Limb (tissue), 2 donors: ENCODE measurements around the gene CPLX1.
"Not testable (repeated sequence)": the region's sequence is repeated elsewhere in the genome, so short reads cannot be mapped to it uniquely, and the experiment has no call there.

Experiments used
- DNase-seq, 2 donors: peaks; one replicate each; pipeline ENCODE4 v3.0.0-alpha.2; 2016; ENCODE audit errors: extremely low spot score in 2 of 2

Gene CPLX1

DNA sequence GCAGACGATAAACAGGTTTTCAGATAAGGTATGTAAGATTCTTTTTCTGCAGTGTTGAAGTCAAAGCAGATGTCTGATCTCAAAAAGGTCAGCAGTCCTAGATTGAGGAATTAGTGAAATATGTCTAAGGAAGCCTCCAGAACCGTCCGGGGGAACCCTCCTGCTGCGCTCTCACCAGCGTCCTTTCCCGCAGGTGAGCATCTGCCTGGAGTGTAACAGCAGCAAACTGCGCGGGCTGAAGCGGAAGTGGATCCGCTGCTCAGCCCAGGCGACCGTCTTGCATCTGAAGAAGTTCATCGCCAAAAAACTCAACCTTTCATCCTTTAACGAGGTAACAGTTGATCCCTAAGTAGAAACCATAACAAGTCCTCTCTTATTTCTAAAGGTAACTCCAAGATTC is 64.8 kb downstream of the CPLX1 start:
- no peak for DNase-seq

DNA sequence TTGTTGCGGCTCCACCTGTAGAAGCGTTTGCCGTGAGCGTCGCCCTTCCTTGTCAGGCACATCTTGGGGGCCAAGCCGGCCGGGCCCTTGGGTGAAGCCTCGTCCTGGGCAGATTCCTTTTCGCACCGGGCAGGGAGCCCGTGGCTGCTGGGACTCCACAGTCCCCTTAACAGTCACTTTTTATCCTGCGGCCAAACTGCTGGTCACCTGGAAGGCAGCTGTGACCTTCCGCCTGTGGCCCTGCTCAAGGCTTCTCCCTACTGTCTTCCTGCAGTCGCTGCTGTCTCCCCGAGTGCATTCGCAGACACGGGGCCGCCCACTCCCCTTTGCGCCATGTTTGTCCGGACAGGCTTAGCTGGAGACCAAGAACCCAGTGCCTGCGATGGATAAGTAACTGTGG is 65.3 kb downstream of the CPLX1 start:
- no peak for DNase-seq

DNA sequence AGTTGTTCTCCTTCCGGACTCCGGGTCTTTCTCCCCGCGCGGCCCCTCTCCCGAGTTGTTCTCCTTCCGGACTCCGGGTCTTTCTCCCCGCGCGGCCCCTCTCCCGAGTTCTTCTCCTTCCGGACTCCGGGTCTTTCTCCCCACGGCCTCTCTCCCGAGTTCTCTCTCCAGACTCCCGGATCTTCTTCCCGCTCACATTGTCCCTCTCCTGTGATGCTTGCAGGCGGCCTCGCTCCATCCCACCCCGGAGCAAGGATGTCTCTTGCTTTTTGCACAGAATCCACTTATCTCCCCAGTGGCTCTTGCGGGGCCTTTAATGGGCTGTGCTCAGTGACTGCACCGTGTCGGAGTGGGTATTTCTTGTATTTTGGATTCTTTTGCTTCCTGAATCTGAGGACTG is 66.1 kb downstream of the CPLX1 start:
- DNase-seq = not testable (repeated sequence)

DNA sequence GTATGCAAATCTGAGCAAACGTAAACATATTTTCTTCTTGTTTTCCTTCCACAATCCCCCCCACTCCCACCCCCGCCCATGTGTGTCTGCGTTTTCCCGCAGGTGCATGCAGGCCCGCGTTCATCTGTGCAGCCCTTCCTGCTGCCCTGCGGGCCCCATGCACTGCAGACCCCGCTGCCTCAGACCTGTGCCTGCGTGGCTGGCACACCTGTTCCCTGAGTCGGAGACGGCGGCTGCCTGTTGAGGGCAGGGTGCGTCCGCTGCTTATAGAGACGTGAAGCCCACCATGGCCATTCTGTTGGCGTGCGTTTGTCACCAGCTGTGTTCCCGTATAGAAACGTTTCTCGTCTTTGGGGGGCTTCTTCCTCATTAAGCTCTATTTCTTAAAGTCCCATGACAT is 68.8 kb downstream of the CPLX1 start:
- no peak for DNase-seq

DNA sequence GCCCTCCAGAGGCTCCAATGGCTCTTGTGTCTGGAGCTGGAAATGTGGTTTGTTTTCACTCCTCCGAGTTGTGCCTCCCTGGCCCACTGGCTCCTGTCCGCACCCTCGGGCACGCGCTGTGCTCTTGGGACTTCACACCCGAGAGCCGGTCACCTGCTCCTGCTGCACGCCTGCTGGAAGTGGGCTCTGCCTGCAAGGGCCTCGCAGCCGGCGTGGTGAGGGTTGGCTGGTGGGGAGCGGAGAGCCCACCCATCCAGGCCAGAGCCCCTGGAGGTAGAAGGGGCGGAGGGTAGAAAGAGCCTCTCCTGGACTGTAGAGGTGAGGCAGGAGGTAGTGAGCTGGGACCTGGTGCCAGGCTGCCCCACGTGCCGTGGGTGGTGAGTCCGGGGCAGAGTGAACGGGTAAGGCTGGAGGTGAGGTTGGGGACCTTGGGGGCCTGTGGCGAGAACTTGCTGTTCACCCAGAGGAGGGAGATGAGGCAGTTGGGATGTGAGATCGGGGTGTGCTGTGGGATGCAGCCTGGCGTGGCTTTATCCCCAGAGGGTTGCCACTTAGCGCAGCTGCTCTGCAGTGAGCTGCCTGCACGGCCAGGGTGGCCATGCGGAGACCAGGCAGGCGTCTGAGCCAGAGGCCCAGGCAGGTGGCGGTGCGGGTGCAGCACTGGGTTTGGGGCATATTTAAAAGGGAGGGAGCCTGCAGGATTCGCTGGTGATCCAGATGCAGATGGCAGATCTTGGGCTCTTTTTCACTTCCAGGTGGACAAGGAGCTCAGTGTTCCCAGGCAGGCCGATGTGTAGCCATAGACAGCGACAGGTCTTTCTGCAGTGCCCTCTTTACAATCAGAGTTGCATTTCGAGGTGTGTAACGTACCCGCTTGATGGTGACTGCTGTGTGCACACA is 71.5 kb downstream of the CPLX1 start:
- no peak for DNase-seq

DNA sequence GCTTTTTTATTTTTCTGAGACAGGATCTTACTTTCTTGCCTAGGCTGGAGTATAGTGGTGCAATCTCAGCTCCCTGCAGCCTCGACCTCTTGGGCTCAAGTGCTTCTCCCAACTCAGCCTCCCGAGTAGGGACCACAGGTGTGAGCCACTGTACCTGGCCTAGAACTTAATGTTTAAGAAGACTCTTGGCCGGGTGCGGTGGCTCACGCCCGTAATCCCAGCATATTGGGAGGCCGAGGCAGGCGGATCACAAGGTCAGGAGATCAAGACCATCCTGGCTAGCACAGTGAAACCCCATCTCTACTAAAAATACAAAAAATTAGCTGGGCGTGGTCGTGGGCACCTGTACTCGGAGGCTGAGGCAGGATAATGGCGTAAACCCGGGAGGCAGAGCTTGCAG is 72.7 kb downstream of the CPLX1 start:
- not testable (repeated sequence) for DNase-seq

DNA sequence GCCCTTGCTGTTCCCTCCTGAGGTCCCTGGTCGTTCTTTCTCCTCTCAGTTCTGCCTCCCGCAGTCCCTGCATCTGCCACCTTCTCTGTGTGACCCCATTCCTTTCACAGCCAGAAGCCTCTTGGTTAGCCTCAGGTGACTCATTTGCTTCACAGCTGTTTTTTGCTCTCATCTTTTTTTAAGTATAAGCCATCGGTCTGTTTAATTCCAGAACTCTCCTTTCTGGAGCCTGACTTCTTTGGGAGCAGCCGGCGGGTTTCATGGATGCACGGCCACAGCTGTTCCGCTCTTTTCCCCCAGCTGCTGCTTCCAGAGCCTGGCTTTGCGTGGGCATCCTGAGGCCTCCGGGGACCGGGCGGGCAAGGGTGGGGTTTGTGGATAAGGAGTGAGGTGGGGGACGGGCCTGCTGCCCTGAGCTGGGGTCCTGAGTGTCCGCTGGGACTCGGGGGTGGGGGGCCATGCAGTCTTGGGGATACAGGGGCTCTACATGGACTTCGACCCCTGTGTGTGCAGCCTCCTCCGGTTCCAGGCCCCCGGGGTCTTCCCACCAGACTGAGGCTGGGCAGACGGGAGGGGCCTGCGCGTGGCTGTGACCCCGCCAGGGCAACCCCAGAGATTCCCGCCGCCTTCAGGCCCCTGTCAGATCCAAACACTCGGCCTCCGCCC is 73.6 kb downstream of the CPLX1 start:
- peak; percentile 18 to 56 for DNase-seq

DNA sequence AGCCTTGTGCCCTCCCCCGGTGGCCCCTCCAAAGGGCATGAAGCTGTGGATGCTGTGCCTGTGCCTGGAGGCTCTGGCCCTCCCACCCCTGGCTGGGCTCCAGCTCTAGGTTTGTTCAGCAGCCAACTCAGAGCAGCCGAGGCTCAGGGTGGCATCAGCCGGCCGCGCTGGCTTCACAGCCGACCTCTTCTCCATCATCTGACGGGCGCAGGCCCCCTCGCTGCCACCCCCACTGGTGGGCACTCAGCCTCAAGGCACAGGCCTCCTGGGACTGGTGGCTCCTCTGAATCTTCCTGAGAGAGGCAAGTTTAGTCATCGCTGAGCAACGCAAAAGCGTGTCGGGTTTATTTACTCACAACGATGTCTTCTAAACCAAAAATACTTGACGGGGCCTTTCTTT is 74.3 kb downstream of the CPLX1 start:
- peak in 1 of 2 donors; percentile 54 for DNase-seq

DNA sequence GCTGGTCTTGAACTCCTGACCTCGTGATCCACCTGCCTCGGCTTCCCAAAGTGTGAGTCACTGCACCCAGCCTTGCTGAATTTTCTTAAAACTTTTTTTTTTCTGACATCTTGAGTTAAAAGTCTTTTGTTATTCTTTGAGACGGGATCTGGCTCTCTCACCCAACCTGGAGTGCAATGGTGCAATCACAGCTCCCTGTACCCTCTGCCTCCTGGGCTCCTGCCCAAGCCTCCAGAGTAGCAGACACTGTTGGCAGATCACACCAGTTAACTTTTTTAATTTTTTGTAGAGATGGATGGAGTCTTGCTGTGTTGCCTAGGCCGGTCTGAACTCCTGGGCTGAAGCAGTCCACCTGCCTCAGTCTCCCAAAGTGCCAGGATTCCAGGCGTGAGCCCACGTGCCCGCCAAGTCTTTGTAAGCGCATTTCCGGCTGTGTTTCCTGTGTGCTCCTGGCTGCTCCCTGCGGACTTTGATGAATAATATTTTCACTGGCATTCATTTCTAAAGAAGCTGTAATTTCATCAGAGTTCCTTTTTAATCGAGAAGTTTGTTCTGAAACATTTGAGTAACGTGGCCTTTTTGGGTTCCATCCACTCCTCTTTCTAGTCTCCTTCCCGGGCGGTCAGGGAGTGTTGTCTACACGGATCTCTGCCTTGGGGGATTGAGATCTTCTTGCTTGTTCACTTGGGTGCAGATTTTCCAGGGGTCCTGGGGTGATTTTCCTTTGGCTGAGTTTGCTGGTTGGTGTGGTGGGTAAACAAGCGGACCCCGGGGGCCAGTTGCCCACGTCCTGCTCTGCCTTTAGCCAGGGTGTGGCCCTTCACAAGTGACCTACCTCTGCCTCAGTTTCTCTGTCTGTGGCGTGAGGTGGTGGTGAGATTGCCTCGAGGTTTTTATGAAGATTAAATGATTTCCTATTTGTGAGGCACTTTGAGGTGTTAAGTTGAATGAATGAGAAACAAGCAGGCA is 75.9 kb downstream of the CPLX1 start:
- DNase-seq = no peak

DNA sequence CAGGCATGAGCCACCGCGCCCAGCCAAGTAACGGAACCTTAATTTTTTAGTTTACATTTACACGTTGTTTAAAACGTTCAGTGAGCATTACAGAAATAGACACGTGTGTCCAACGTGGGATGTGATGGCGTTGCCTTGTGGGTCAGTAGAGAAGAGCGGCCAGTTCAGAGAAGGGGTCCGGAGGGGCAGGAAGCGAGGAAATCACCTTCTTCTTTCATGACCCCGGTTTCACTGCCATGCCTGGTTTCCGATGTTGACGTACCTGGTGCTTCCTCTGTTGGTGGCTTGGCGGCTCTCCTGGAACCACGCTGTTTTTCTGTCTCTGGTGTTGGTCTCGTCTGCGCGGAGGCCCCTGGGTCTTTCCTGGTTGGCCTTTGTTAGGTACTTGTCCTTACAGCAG is 77.5 kb downstream of the CPLX1 start:
- no peak for DNase-seq

DNA sequence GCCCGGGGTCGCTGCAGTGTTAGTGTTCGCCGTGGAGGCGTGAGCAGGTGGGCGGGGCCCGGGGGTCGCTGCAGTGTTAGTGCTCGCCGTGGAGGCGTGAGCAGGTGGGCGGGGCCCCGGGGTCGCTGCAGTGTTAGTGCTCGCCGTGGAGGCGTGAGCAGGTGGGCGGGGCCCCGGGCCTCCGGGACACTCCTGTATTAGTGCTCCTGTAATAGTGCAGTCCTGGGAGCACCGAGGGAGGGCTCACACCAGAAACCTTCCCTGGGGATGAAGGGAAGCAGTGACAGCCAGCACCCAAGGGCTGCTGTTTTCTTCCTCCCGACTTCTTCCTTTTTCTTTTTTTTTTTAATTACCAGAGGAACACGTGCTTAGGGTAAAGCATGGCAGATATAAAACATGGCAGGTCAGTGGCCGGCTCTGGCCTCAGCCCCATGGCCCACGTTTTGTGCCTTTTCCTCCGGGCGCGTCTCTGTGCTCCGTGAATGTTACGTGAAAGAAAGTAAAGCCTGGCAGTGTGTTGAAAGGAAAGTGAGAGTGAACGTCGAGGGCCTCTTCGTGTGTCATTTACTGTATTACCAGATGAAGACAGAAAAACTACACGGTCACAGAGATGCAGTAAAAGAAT is 78.3 kb downstream of the CPLX1 start:
- no peak for DNase-seq

DNA sequence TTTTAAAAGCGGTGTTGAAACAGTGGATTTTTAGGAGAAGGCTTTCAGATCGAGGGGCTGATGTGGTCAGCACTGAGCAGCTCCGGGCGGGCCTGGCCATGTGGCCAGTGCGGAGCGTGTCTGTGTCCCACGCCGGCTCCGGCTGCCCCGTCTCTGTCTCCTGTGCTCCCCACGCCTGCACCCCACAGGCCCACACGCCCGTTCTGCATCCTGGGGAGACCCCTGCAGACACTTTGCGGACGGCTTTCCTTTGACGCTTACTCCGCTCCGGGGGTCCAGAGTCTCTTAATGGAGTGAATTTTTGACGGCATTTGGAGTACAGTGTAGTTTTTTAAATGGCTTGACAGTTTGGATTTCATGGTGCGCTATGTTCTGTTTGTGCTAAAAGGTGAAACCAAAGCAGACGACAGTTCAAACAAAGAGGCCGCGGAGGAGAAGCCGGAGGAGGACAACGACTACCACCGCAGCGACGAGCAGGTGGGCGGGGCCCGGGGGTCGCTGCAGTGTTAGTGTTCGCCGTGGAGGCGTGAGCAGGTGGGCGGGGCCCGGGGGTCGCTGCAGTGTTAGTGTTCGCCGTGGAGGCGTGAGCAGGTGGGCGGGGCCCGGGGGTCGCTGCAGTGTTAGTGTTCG is 81.6 kb downstream of the CPLX1 start:
- no peak for DNase-seq

DNA sequence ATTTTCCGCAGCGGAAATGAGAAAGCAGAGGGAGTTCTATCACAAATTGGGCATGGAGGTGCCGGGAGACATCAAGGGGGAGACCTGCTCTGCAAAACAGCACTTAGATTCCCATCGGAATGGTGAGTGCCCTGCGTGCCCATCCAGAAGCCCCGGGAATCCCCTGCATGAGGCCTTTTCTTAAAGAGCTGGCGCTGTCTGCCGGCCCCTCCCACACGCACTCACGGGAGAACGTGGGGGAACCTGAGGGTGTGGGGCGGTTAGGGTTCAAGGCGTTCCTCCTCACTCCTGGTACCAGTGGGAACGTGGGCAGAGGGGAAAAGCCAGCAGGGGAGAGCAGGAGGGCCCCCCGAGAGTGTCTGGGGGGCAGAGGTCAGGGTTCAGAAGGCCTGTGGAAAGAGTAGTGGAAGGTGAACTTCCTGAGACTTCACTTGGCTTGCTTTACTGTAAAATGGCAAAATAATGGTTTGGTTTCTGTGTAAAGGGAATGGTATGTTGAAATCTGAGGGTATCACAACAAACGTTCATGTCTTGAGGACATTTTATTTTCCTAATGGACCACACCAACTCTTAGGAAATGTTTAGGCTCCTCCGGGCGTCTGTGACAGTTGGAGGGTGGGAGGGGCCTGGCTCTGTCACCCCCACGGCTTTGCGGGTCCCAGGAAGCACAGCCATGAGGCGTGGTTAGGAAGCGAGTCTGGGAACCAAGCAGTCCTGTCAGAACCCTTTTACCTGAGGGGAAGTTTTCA is 82.3 kb downstream of the CPLX1 start:
- no peak for DNase-seq

DNA sequence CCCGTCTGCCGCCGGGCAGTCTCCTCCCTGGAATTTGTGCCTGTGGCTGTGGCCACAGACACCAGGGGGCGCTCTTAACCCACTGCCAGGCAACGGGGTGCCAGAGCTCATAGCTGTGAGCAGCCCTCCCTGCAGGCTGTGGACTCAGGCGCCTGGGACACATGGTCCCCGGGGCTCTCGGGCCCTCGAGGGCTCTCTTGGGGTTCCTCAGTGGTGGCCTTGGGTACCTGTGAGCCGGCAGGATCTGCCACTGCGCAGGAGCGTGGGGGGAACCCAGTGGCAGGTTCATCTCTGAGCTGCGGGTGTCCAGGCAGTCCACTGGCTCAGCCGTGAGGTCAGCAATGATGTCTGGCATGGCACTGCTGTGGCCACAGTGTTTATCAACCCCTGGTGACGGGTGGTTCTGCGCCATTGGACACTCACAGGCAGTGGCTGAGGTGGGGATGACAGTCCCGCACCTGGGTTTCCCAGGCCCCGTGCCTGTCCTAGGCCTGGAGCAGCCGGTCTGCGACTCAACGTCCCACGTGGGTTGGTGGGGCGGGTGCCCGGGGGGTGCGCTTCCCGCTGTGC is 83.1 kb downstream of the CPLX1 start:
- DNase-seq = peak; percentile 18 to 70

DNA sequence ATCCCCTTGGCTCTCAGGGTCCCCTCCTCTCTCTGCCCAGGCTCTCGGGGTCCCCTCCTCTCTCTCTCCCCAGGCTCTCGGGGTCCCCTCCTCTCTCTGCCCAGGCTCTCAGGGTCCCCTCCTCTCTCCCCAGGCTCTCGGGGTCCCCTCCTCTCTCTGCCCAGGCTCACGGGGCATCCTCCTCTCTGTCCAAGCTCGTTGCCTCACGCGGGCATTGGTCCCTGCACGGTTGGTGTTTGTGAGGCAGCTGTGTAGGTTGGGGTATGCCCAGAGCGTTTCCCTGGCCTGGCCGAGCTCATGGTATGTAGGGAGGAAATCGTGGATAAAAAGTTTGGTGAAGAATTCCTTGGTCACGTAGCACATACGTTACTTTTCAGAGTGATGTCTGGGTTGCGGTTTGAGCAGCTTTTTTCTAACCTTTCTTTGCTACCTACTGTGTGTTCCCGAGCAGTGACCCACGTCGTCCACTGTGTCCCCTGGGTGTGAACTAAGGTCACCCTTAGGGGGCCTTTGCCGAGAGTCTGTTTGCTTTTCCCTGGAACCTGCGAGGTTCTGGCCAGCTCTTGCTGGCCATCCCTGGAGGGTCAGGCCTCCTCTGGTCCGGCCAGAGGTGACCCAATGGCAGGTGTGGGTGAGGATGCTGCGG is 83.7 kb downstream of the CPLX1 start:
- no peak for DNase-seq

DNA sequence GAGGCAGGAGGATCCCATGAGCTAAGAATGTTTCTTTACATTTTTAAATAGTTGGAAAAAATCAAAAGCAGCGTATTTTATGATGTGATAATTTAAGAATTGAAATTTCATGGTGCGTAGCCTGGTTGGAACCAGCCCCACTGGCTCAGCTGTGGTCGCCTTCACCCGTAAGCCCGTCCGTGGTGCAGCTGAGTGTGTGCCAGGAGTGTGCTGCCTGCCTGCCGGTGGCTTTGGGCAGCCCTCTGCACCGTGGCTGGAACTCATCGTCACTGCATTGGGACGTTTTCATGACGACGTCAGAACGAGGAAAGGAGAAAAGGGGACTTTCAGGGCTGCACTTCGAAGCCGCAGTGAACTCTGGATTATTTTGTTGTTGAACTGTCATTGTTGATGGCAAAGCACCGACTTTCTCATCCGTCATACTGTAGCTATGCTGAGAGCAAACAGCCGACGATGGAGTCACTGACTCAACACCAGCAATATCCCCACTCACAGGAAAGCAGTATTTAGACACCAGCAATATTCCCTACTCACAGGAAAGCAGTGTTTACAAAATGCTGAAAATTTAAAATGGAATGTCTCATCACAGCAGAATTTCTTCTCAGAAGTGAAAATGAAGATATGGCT is 85.2 kb downstream of the CPLX1 start:
- no peak for DNase-seq

DNA sequence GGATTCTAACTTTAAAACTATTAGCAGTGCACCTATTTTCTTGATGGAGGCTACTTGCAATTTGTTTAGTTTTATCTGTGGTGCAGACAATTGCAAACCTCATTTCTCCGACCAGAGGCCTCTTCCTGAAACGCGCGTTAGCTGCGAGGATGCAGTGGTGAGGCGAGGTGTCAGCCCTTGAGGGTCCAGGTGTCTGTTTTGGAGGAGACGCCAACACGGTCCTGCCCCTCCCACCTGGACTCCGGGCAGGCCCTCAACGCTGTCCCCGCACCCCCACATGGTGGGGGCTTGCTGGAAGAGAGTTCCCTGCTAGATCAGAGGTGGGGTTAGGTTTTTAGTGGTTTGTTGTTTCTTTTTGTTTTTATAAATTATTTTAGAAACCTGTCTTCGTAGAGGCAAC is 85.9 kb downstream of the CPLX1 start:
- DNase-seq = no peak

DNA sequence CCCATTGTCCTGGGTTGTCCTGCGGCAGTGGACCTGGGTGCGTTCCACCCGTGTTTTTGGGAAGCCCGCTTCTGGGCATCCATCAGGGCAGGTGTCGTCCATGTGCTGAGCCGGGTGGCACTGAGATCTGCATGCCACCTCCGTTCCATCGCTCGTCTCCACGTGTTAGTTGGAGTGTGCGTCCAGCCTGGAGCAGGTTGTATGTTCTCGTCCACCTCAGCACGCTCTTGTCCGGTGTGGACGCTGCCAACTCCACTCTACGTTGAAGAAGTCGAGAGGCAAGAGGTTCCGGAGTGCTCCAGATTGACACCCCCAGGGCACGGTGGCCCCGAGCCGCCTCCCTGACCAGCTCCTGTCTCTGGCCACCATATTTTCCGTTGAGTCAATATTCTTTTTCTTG is 86.4 kb downstream of the CPLX1 start:
- no peak for DNase-seq

DNA sequence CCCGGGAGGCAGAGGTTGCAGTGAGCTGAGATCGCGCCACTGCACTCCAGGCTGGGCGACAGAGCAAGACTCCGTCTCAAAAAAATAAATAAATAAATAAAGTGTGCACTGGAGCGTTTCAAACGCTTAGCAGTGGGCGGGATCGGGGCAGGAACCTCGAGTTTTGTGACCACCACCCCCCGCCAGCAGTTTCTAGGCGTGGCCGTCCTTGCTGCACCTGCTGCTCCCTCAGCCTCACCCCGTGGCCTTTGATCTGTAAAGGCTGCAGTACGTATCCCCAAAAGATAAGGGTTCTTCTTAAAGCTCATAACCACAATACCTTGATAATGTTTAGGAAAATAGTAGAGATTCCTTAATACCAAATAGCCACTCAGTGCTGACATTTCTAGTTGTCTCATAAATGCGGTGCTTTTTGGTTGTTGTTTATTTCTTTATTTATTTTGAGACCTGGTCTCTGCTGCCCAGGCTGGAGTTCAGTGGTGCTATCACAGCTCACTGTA is 87.1 kb downstream of the CPLX1 start:
- DNase-seq = no peak
